ENCODE measurements around the gene HAO2. TPM values are rescaled to one million over a fixed set of nuclear protein-coding genes. Genes with fewer than 3 reads are reported as not detected.

The HAO2 gene
- total RNA-seq, 2 donors from 2014 or later = not detected

DNA sequence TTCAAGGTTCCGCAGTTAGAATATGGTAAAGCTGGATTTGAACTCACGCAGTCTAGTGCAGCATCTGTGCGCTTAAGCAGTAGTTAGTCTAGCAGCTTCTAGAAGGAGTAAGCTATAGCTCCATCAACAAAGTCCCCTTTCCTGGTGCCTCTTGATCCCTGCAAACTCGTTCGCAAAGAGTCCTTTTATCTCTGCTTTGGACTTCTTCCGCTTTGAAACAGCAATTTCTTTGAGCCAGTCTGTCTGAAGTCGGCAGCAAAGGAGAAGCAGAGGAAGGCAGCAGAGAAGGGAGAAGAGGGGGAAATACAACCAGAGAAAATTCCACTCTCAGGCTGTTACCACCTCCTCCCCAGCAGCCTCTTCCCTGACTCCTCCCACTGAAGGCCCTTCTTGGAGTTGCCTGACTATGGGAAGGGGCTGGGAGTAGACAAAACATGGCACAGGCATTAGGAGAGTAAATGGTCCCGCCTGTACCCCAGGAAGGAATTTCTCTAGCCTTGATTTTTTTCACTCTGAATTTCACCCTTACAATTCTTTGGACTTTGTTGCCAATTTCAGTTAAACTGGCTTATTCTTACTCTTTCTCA is 72.2 kb downstream of the HAO2 start:
- Mint-ChIP-seq H3K27ac (no peak overlapping the region), H3K9me3 (no peaks in the 10 kb centered on the region), H3K36me3 (no peaks in the 10 kb centered on the region)
- ATAC-seq (no peak), DNase-seq (ENCODE audit: low spot score in 2 of 2) (no peak)

DNA sequence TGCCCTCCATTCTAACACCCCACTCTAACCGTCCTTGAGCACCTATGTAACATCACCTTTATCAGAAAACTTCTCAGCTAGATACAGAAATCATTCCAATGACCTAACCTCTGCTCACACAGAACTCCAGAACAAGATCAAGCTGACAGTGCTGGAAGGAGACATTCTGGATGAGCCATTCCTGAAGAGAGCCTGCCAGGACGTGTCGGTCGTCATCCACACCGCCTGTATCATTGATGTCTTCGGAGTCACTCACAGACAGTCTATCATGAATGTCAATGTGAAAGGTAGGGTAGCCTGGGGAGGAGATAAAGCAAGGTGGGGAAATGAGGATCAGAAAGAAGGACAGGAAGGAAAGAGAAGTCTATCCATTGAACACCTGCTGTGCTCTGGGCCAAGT is 74.2 kb downstream of the HAO2 start:
- H3K36me3 Mint-ChIP-seq = no peaks in the 10 kb centered on the region
- H3K9me3 Mint-ChIP-seq = no peaks in the 10 kb centered on the region
- no peak for DNase-seq (ENCODE audit: low spot score in 2 of 2)
- H3K27ac Mint-ChIP-seq = peak overlapping the region in 1 of 2 donors; percentile 44
- ATAC-seq = no peak

Other genes starting within 250 kb of the HAO2 start
- 10 to 100 TPM; 19.2 to 22.5 TPM for gene WARS2, start 228.1 kb upstream of the HAO2 start, total RNA-seq
- gene HSD3B2, start 46.4 kb downstream of the HAO2 start, total RNA-seq = not detected
- gene HSD3B1, start 138.4 kb downstream of the HAO2 start, total RNA-seq = not detected

Data from activated naive CD4-positive, alpha-beta T cell treated with anti-CD3 and anti-CD28 coated beads, Interleukin-2, amount 50 U/mL, for 72 hours (primary cell).